HG03439 (cell line): ENCODE data around the gene NUBP2.

ENCODE experiments used
- ATAC-seq: cut with Tn5 transposase; IDR thresholded peaks from one replicate; pipeline ENCODE4 v1.9.1; 2021; ENCODE audit warnings: mild to moderate bottlenecking, moderate library complexity; ENCODE audit not compliant: unreplicated experiment

The NUBP2 gene

DNA sequence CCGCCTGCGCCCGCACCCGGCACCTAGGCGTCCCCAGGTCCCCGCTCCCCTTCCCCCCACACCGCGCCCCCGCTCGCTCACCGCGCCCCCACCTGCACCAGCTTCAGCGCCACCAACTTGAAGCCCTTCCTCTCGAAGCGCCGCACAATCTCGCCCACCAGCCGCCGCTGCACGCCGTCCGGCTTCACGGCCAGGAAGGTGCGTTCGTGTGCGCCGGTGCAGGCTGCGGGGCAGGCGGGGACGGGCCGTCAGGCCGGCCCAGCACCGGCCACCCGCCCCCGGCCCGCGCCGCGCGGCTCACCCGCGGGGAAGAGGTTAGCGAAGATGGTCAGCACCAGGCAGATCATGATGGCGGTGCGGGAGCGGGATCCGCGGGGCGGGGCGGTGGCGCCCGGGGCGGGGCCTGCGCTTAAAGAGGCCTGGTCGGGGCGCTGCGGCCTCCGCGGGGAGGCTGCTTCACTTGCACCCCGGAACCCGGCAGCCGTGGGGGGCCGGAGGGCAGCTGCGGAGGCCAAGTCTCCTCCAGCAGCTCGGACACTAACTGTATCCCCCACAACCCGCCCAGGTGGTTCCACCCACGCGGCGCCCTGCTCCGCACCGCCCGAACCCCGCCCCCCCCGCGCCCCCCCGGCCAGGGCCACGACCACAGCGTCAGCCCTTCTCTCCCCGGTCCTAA, 11.4 kb upstream of the NUBP2 start, which contains the start of gene NME3:
Gene NME3 (minus strand): TSS at position 356 of the 676 bp plus-strand sequence. CDS start 9 bp downstream, at position 347.
- ATAC-seq, result no peak

DNA sequence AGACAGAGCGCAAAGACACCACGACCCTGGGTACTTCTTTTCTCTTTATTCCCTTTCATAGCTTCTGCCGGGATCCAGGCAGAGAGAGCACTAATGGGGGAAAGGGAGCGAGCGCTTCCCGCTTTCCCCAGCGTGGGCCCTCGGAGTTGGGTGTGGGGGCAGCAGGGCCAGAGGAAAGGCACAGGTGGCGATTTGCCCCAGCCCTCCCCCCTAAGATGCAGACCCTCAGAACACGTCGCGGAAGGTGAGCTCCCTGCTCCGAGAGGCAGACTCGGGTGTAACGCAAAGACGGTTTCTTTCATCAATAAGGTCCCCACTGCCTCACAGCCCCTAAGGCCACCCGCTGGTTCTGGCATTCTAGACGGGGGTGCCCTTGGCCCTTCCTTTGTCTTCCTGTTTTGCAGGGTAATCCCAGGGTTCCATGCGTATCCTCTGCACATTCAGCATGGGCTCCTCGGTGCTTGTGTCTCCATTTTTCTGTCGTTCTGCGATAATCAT, 10.8 kb upstream of the NUBP2 start:
- no peak for ATAC-seq

DNA sequence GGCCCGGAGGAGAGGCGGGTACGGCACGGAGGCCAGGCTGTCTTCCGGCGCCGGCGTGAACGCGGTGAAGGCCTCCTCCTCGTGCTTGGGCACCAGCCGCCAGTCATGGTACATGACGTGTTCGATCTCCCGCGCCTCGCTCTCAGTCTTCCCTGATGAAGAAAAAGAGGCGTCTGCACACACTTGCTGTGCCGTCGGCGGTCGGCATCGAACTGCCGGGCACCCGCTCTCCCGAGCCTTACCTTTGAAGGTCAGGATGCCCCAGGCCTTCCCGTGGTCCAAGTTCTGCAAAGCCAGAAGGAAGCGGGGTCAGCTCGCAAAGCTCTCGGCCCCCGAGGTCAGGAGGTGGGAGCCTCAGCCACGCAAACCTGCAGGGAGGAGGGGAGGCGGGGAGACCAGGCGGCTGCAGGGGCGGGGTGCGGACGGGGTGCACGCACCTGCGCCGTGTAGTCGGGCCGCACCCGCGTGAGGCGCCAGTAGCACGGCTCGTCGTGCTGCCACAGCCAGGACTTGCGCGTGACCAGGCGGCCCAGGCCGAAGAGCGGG, 10.3 kb upstream of the NUBP2 start, which contains the start of gene EME2:
Gene EME2 (plus strand): TSS at position 449 of the 546 bp plus-strand sequence. CDS start 418 bp downstream, outside the sequence.
- peak; percentile 5 for ATAC-seq

DNA sequence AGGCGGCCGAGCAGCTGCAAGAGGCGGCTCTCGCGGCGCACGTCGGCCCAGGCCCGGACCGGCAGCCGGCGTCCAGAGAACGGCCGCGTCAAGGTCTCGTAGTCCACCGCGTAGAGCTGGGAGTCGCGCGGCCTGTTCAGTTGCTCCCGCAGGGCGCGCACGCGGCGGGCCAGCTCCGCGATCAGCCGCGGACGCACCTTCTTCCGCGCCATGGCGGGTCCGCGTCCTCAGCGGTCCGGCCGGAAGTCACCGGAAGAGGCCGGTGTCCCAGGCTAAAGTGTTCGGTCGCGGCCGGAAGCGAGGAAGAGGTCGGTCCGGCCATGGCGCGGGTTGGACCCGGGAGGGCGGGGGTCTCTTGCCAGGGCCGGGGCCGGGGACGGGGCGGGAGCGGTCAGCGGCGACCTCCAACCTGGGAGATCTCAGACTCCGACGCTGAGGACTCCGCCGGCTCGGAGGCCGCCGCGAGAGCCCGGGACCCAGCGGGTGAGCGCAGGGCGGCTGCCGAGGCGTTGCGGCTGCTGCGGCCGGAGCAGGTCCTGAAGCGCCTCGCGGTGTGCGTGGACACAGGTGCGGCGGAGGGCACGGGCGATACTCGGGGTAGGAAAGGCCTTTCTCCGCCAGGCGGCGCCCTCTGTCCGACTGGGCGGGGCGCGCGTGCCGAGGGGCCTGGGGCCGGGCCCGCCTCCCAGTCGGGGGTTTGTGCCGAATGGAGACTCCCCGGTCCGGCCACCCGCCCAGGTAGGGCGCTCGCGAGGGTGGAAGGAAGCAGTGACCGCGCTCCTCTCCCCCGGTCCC, 9.7 kb upstream of the NUBP2 start, which contains the start of gene MRPS34:
Gene MRPS34 (minus strand): TSS at position 227 of the 795 bp plus-strand sequence. CDS start 15 bp downstream, at position 212.
- ATAC-seq, result peak; percentile 45

DNA sequence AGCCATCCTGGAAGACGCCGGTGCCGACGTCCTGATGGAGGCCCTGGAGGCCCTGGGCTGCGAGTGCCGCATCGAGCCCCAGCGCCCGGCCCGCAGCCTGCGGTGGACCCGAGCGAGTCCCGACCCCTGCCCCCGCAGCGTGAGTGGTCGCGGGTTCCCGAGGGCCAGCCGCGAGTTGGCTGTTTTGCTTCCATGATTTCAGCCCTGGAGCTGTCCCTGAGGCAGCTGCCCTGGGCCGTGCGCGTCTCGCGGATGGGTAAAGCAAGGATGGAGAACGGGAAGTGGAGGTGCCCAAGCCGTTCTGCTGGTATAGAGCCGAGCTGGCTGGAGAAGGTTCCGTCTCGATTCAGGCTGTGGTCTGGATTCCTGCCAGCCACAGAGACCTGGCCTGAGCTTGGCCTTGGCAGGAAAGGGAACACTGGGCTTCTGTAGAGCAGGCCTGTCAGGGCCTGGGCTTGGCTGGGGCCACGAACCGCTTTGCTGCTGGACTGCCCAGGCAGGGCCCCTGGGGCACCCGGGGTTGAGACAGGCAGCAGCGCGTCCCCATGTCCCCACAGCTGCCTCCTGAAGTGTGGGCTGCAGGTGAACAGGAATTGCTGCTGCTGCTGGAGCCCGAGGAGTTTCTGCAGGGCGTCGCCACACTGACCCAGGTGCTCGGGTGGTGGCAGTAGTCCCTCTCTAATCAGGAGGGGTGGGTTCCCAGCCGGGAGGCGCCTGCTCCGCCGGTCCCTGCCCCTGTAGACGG, 8.9 kb upstream of the NUBP2 start:
- ATAC-seq, result no peak

DNA sequence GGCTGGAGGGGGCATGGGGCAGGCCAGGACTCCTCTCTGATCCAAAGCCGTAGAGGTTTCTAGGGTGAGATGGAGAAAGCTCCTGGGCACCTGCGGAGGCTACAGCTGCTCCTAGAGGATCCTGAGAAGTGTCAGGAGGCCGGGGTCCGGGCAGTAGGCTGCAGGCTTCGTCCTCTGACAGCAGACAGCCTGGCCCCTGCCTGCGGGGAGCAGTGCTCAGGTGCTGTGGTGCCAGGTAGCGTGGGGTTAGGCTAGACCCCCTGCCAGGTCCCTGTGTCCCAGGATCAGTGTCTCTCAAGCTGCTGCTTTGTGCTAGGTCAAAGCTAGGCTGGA, 8.3 kb upstream of the NUBP2 start:
- no peak for ATAC-seq

DNA sequence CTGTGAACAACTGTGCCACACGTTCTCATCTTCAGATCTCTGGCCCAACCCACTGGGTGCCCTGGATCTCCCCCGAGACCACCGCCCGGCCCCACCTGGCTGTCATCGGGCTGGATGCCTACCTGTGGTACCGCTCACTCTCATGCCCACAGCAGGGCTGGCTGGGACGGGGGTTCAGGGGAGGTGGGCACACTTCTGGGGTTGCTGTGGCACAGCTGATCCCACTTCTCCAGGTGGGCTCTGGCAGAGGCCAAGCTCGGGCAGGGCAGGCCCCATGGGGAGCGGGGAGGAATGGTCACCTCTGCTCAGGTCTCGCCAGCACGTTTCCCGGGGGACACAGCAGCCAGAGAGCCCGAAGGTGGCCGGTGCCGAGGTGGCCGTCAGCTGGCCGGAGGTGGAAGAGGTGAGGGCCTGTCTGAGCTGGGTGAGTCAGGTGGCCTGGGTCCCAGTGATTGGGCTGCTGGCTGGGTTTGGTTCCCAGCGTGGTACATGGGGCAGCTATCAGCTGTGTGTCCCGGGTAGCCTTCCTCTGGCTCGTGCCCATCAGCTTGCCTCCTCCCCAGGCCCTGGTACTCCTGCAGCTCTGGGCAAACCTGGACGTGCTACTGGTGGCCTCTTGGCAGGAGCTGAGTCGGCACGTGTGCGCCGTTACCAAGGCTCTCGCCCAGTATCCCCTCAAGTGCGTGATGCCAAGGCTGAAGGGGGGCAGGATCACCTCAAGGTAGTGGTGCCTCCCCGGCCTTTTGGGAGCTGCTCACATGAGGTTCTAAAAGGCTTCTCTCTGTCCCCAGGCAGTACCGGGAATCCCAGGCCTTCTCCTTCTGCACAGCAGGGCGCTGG, 7.5 kb upstream of the NUBP2 start:
- no peak for ATAC-seq

DNA sequence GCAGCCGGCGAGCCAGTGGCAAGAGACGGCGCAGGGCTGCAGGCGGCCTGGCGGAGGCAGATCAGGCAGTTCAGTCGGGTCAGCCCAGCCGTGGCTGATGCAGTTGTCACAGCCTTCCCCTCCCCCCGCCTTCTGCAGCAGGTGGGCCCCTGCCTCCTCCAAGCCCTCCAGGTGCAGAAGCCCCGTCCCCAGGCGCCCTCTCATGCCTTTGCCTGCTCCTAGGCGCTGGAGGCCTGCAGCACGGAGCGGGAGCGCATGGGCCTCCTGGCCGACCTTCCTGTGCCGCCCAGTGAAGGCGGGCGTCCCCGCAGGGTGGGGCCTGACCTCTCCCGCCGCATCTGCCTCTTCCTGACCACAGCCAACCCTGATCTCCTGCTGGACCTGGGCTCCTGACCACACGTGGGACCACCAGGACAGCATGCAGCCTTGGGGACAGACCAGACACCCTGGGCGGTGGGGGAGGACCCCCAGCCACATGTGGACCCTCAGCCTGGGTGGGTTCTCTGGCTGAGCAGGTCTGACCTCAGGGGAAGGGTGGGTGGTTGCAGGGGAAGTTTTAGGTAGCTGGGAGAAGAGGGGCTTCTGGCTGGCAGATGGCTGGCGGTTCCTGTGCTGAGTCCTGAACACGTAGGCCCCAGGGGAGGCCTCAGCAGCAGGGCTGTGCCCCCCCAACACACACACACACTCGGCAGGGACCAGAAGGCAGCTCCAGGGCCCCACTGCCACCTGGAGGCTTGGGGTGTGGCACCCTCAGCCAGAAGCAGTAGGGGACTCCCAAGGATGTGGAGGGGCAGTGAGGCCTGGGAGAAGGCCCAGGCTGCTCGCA, 6.7 kb upstream of the NUBP2 start:
- no peak for ATAC-seq

DNA sequence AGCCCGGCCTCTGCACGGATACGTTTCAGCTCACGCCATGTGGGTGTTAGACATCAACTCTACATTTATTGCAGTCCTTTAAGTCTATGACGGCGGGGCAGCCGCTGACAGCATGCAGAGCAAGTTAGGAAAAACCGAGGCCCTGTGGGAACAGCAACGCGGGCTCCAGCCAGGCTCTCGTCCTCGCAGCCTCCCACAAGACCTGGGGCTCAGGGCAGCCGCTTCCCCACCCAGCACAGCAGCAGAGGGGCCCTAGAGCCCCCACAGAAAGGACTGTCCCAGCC, 6.1 kb upstream of the NUBP2 start:
- ATAC-seq, result no peak

DNA sequence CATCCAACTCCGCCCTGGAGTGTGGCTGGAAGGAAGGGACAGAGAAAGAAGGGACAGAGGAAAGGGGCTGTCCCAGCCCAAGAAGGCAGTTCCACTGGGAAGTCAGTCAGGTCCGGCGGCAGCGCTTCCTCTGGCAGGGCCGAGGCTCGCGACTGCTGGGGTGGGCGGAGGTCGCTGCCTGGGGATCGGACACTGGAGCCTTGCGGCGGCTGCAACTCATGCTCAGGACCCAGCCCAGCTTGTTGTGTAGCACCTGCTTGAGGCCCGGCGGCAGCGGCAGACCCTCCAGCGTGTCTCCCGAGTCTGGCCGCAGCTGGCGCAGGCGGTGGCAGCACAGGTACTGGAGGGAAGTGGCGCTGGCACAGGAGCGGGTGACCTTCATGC, 5.8 kb upstream of the NUBP2 start:
- no peak for ATAC-seq

DNA sequence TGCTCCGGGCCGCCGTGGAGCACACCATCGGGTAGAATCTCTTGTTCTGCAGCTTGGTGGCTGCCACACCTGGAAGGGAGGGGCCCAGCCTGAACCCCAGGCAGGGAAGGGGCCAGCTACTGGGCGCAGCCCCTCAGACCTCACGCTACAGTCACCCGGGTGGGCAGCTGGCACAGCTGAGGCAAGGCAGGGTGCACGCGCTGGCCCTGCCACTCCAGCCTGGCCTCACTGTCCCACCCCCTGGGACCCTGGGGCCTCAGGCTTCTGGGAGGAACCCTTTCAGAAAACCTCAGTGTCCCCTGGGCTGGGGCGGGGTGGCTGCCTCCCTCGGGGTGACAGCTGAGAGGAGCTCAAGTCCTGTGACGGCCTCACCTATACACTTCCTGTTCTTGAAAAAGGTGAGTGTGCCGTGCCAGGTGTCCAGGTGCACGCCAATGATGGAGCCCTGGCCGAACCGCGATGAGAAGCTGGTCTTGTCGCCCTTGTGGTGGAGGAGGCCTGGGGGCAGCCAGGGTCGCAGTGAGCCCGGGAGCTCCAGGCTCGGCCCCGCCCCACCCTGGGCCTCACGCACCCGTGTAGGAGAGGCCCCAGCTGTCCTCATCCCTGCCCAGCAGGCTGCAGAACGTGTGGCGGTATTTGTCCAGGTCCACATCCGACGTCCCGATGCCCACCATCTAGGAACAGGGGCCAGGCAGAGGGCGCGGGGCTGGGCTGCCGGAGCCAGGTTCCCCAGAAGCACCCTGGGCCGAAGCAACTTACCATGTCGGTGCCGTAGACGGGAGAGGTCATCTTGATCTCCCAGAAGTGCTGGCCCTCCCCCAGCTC, 5.2 kb upstream of the NUBP2 start:
- no peak for ATAC-seq

DNA sequence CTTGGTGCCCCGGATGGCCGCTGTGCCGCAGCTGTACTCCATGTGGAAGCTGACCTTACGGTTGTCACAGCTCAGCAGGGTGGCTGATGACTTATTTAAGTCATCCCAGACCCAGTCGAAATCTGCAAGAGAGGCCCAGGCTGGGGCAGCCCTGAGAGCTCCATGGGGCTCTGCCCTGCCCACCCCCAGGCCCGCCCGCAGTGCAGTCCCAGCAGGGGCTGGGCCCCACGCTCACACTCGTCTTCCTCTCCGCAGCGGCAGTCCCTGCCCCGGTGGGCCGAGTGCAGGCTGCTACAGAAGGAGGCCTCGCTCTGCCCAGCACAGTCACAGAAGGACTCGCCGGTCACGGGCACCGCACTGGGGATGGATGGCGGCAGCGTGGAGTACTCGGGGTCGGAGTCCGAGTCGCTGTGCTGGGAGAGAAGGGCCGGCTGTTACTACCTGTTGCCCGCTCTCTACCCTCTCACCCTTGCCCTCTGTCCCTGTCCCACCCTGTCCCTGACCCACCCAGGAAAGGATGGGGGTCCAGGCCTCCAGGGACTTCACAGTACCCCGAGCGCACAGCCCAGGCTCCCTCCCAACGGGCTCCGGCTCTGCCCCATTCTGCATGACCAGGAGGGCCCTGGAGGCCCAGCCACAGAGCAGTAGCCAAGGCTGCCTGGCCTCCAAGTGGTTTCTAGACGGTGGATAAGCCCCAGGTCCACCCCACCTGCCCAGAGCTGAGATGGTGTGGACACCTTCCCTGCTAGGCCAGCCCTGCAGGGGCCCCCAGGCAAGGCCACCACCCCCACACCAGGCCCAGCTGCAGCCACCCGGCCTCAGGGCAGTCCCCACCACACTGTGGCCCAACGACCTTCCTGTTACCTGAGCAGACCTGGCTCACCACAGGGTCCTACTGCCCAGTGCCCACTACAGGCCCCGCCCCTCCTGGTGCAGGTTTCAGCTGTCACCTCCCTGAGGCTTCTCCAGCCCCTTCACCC, 4.3 kb upstream of the NUBP2 start:
- no peak for ATAC-seq

DNA sequence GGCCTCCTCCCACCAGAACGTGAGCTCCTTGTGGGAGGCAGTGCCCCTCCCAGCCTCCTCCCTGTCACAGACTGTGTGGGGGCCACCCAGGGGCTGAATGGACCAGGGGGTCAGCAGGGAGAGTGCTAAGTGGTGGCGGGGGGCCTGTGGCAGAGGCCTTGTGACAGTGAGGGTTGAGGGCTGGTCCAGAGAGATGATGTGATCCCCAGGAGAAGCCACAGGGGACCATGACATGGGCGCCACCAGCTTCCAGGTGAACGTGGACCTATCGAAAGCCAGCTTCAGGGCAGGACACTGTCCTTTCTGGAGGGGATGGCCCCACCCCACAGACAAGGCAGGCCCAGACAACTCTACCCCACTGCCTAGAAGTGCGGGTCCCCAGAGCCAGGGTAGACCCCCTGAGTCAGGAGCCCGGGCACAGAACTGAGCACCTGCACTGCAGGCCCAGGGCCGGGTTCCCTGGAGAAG, 3.5 kb upstream of the NUBP2 start:
- ATAC-seq, result no peak

DNA sequence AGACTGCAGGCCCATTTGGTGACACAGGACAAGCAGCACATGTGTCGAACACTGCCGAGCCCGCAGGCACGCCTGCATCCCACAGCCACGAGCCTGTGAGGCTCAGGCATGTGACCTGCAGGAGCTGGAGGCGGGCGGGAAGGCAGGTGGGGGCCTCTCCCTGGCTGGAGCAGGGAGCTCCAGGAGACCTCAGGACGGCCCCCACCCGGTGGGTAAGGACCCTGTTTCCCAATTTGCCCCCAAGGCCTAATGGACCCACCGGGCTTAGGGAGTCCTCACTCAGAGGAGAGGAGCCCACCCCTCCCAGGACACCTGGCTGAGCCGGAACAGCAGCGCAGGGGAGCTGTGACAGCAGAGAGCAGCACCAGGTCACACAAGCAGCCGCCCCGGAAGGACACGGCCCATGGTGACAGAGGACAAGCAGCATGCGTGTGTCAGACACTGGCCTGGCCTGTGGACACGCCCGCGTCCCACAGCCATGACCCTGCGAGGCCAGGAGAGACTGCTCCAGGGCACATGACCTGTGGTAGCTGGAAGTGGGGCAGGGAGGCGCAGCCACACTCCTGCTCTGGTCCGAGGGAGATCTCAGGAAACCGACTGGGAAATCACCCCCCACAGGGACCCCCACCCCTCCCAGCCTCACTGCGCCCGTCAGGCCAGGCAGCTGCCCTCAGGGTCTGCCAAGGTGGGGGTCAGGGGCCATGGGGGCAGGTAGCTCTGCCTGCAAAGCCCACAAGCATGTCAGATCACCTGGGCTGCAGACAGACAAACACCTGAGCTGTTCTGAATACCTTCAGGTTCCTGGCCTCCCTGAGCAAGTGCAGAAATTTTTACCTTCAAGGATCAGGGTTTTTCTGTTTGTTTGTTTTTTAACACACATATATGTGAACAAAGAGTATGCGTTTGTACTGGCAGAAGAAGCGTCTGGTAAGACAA, 2.8 kb upstream of the NUBP2 start:
- no peak for ATAC-seq

DNA sequence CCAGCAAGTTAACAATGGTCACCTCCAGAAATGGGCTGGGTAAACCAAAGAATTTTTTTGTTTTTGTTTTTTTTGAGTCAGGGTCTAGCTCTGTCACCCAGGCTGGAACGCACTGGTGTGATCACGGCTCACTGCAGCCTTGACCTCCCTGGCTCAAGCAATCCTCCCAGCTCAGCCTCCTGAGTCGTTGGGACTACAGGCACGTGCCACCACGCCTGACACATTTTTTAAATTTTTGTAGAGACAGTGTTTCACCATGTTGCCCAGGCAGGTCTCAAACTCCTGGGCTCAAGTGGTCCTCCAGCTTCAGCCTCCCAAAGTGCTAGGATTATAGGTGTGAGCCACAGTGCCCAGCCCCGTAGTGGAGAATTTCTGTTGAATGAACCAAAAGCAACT, 2.1 kb upstream of the NUBP2 start:
- ATAC-seq, result no peak

DNA sequence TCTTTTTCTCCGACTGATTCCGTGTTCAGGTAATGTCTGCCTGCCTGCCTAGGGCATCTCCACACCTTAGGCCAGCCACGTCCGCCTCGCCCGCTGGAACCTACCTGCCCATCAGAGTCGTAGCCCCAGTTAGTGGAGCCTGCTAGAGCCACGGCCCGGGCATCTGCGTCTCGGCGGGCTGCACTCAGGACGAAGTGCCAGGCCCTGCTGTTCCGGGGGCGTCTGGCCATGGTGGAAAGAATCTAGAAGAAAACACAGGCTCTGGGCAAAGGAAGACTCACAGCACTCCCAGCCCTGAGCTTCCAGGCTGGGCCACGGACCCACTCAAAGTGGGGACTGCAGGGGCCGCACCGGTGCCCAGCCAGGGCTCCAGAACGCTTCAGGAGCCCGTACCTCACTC, 1.5 kb upstream of the NUBP2 start:
- ATAC-seq, result no peak
